H9 (cell line): ENCODE measurements around the gene PROCA1. TPM values are rescaled to one million over a fixed set of nuclear protein-coding genes. Genes with fewer than 3 reads are reported as not detected.
A peak's percentile ranks its signal among the peaks of the same experiment; 100 is the strongest.

Experiments used
- DNase-seq: peaks from one replicate; pipeline ENCODE4 v3.0.0-alpha.2; 2017
- H2AFZ ChIP-seq: one replicate; pipeline ENCODE4 v1.6.1; 2013; ENCODE audit warnings: mild to moderate bottlenecking, low read length, control low read depth, moderate library complexity
- H2AK5ac ChIP-seq: 2 replicates; pipeline ENCODE4 v1.6.1; 2013; ENCODE audit warnings: low read length, control low read depth, mixed read lengths; ENCODE audit not compliant: insufficient read length
- H2BK120ac ChIP-seq: one replicate; pipeline ENCODE4 v1.6.1; 2013; ENCODE audit warnings: low read depth, mild to moderate bottlenecking, low read length, control low read depth, inconsistent platforms; ENCODE audit not compliant: poor library complexity, severe bottlenecking
- H2BK12ac ChIP-seq: 2 replicates; pipeline ENCODE4 v1.6.1; 2013; ENCODE audit warnings: low read length, control low read depth, mixed read lengths, low read depth; ENCODE audit not compliant: insufficient read length
- H2BK15ac ChIP-seq: 2 replicates; pipeline ENCODE4 v1.6.1; 2013; ENCODE audit warnings: low read depth, low read length, control low read depth
- H2BK20ac ChIP-seq: one replicate; pipeline ENCODE4 v1.6.1; 2013; ENCODE audit warnings: low read depth, mild to moderate bottlenecking, low read length, control low read depth, inconsistent platforms; ENCODE audit not compliant: poor library complexity, severe bottlenecking
- H2BK5ac ChIP-seq: 2 replicates; pipeline ENCODE4 v1.6.1; 2013; ENCODE audit warnings: low read length, control low read depth, mixed read lengths; ENCODE audit not compliant: insufficient read length
- H3K14ac ChIP-seq: 2 replicates; pipeline ENCODE4 v1.6.1; 2013; ENCODE audit warnings: low read length, control low read depth; ENCODE audit not compliant: insufficient read depth
- H3K18ac ChIP-seq: 2 replicates; pipeline ENCODE4 v1.6.1; 2013; ENCODE audit warnings: low read depth, mild to moderate bottlenecking, mixed read lengths, low read length, control low read depth; ENCODE audit not compliant: insufficient read length
- H3K23ac ChIP-seq: 2 replicates; pipeline ENCODE4 v1.6.1; 2013; ENCODE audit warnings: low read length, control low read depth, mixed read lengths, low read depth; ENCODE audit not compliant: insufficient read length
- H3K23me2 ChIP-seq: 2 replicates; pipeline ENCODE4 v1.6.1; 2013; ENCODE audit warnings: low read depth, mild to moderate bottlenecking, mixed read lengths, low read length, control low read depth; ENCODE audit not compliant: insufficient read length, poor library complexity, severe bottlenecking
- H3K27ac ChIP-seq: 2 replicates; pipeline ENCODE4 v1.5.1; 2013; ENCODE audit warnings: low read length, control low read depth, mixed read lengths, low read depth; ENCODE audit not compliant: insufficient read length
- H3K27me3 ChIP-seq: 2 replicates; pipeline ENCODE4 v1.6.1; 2013; ENCODE audit warnings: low read length, control low read depth, inconsistent platforms; ENCODE audit not compliant: insufficient read depth
- H3K4ac ChIP-seq: 2 replicates; pipeline ENCODE4 v1.6.1; 2013; ENCODE audit warnings: low read depth, mild to moderate bottlenecking, control low read depth, inconsistent platforms, low read length, moderate library complexity
- H3K4me1 ChIP-seq: 2 replicates; pipeline ENCODE4 v1.6.1; 2013; ENCODE audit warnings: low read length, control low read depth, inconsistent platforms; ENCODE audit not compliant: insufficient read depth
- H3K4me2 ChIP-seq: 2 replicates; pipeline ENCODE4 v1.6.1; 2013; ENCODE audit warnings: low read length, control low read depth, mixed read lengths; ENCODE audit not compliant: insufficient read length, insufficient read depth
- H3K56ac ChIP-seq: 2 replicates; pipeline ENCODE4 v1.6.1; 2013; ENCODE audit warnings: low read depth, mild to moderate bottlenecking, mixed read lengths, low read length, control low read depth; ENCODE audit not compliant: insufficient read length
- H3K79me1 ChIP-seq: 2 replicates; pipeline ENCODE4 v1.6.1; 2013; ENCODE audit warnings: low read depth, mild to moderate bottlenecking, moderate library complexity, low read length, control low read depth, inconsistent platforms; ENCODE audit not compliant: insufficient read depth, poor library complexity, severe bottlenecking
- H3K79me2 ChIP-seq: 2 replicates; pipeline ENCODE4 v1.6.1; 2013; ENCODE audit warnings: low read length, control low read depth, inconsistent platforms; ENCODE audit not compliant: insufficient read depth
- H3K9ac ChIP-seq: 2 replicates; pipeline ENCODE4 v1.6.1; 2013; ENCODE audit warnings: low read length, control low read depth, mixed read lengths; ENCODE audit not compliant: insufficient read length; ENCODE audit errors: extremely low read depth
- H3K9me3 ChIP-seq: one replicate; pipeline ENCODE4 v1.6.1; 2013; ENCODE audit warnings: low read depth, low read length, inconsistent platforms; ENCODE audit not compliant: control insufficient read depth
- H3T11ph ChIP-seq: one replicate; pipeline ENCODE4 v1.6.1; 2013; ENCODE audit warnings: mild to moderate bottlenecking, low read length, control low read depth, inconsistent platforms
- H4K20me1 ChIP-seq: one replicate; pipeline ENCODE4 v1.6.1; 2013; ENCODE audit not compliant: control insufficient read depth, insufficient read length, insufficient read depth
- H4K5ac ChIP-seq: 2 replicates; pipeline ENCODE4 v1.6.1; 2013; ENCODE audit warnings: low read depth, mild to moderate bottlenecking, mixed read lengths, low read length, control low read depth; ENCODE audit not compliant: insufficient read length
- H4K8ac ChIP-seq: replicated peaks from 2 replicates; pipeline ENCODE4 v1.6.1; 2013; ENCODE audit warnings: low read length, control low read depth, mixed read lengths, low read depth; ENCODE audit not compliant: insufficient read length
- H4K91ac ChIP-seq: 2 replicates; pipeline ENCODE4 v1.6.1; 2013; ENCODE audit warnings: low read depth, mild to moderate bottlenecking, moderate library complexity, mixed read lengths, low read length, control low read depth; ENCODE audit not compliant: insufficient read length
- H3K27ac Mint-ChIP-seq, 3 experiments: 2 replicates in 2 of 3; 3 replicates in 1 of 3; pipeline ENCODE4 v1.8.0; 2020 to 2021; ENCODE audit warnings: mixed read lengths in 3 of 3, mild to moderate bottlenecking in 1 of 3, moderate library complexity in 1 of 3
- H3K27me3 Mint-ChIP-seq: 2 replicates; pipeline ENCODE4 v1.8.0; 2021; ENCODE audit warnings: low read depth, mild to moderate bottlenecking, moderate library complexity, mixed read lengths
- H3K36me3 Mint-ChIP-seq, 3 experiments: 2 replicates in 2 of 3; 3 replicates in 1 of 3; pipeline ENCODE4 v1.8.0; 2020 to 2021; ENCODE audit warnings: low read depth in 3 of 3, mixed read lengths in 3 of 3; ENCODE audit not compliant: insufficient read depth in 1 of 3
- H3K4me1 Mint-ChIP-seq, 2 experiments: 2 replicates each; pipeline ENCODE4 v1.8.0; 2020; ENCODE audit warnings: mixed read lengths in 2 of 2
- H3K4me3 Mint-ChIP-seq, 2 experiments: 2 replicates in 1 of 2; 3 replicates in 1 of 2; pipeline ENCODE4 v1.8.0; 2020 to 2021; ENCODE audit warnings: mild to moderate bottlenecking in 2 of 2, mixed read lengths in 2 of 2, moderate library complexity in 1 of 2
- H3K9me3 Mint-ChIP-seq, 2 experiments: 2 replicates in 1 of 2; 3 replicates in 1 of 2; pipeline ENCODE4 v1.8.0; 2020; ENCODE audit warnings: mild to moderate bottlenecking in 2 of 2, mixed read lengths in 2 of 2, moderate library complexity in 1 of 2
- WGBS: extraction: QIAGEN DNeasy Blood & Tissue Kit; methylation state at CpG from one replicate; pipeline ENCODE4 v1.1.7; 2013; ENCODE audit warnings: missing lambda C conversion rate, low lambda C conversion rate, mixed read lengths; ENCODE audit not compliant: insufficient read length; ENCODE audit errors: extremely low coverage; 5-methylcytosine and 5-hydroxymethylcytosine counted together
- total RNA-seq: library from RNA; stranded (reverse); gene quantifications from 2 replicates; pipeline ENCODE4 v1.2.1, GENCODE V29; 2021
- TF ChIP-seq, protein P1 (sequence below): fragments of 200-600 bp; sonication (generic); conservative IDR thresholded peaks from 3 replicates; pipeline ENCODE4 v1.8.0; 2021; ENCODE audit warnings: antibody characterized with exemption, mild to moderate bottlenecking

PROCA1 gene
- total RNA-seq, 1 experiment from 2014 or later, result 15.0 TPM

DNA sequence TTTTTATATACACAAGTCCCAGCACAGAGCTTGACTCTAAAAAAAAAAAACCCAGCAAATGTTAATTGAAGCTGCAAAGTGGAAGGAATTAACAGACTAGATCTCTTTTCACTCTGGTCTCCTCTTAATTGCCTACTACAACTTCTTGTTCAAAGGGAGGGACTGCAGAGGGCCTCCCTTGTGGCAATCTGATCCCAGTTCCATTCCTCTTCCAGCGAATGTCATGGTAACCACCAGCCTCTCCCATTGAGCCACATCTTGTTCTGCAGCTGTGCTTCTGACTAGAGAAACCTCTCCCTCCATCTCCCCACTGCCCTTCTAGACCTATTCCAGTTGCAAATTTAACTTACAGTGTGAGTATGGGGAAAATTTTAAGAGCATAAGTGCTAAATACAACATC is 43.8 kb downstream of the PROCA1 start:
- H3K27me3 Mint-ChIP-seq, result no peaks in the 10 kb centered on the region
- no CpG with 5 or more reads among the region's 1 CpG for WGBS
- no peak overlapping the region for H2BK12ac ChIP-seq
- no peak overlapping the region for H3K4me2 ChIP-seq
- H2BK5ac ChIP-seq, result no peak overlapping the region
- peaks cover 16% of the 10 kb centered on the region; the same call in 1 of the 2 replicates for H3K79me2 ChIP-seq
- H3K27me3 ChIP-seq, result no peaks in the 10 kb centered on the region
- H3K9me3 ChIP-seq, result no peaks in the 10 kb centered on the region
- peaks cover 7 to 59% (median 57%) of the 10 kb centered on the region in 3 experiments; a peak in 6 of 7 replicates for H3K36me3 Mint-ChIP-seq
- H3K4ac ChIP-seq, result no peak overlapping the region
- H2BK120ac ChIP-seq, result no peak overlapping the region
- no peak overlapping the region for H3K18ac ChIP-seq
- H3K23me2 ChIP-seq, result no peaks in the 10 kb centered on the region
- H4K8ac ChIP-seq, result no peak overlapping the region
- H4K91ac ChIP-seq, result no peak overlapping the region
- H3K79me1 ChIP-seq, result peaks cover 9% of the 10 kb centered on the region
- H2AFZ ChIP-seq, result no peak overlapping the region
- no peaks in the 10 kb centered on the region for H3K4me1 ChIP-seq
- H3K23ac ChIP-seq, result no peak overlapping the region
- H3K9me3 Mint-ChIP-seq, result no peaks in the 10 kb centered on the region
- no peak overlapping the region for H4K5ac ChIP-seq
- H3K14ac ChIP-seq, result no peak overlapping the region
- TF ChIP-seq, protein P1, sequence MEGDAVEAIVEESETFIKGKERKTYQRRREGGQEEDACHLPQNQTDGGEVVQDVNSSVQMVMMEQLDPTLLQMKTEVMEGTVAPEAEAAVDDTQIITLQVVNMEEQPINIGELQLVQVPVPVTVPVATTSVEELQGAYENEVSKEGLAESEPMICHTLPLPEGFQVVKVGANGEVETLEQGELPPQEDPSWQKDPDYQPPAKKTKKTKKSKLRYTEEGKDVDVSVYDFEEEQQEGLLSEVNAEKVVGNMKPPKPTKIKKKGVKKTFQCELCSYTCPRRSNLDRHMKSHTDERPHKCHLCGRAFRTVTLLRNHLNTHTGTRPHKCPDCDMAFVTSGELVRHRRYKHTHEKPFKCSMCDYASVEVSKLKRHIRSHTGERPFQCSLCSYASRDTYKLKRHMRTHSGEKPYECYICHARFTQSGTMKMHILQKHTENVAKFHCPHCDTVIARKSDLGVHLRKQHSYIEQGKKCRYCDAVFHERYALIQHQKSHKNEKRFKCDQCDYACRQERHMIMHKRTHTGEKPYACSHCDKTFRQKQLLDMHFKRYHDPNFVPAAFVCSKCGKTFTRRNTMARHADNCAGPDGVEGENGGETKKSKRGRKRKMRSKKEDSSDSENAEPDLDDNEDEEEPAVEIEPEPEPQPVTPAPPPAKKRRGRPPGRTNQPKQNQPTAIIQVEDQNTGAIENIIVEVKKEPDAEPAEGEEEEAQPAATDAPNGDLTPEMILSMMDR, result no peak
- no peak overlapping the region for H3K4me3 Mint-ChIP-seq
- H3T11ph ChIP-seq, result no peak overlapping the region
- H2BK15ac ChIP-seq, result no peak overlapping the region
- H3K27ac Mint-ChIP-seq, result 0 out of 7 replicates have a peak overlapping the region, but pooled peaks of 1 of the 3 experiments have one; percentile 18
- no peak overlapping the region for H3K27ac ChIP-seq
- H3K9ac ChIP-seq, result no peak overlapping the region
- peaks cover 7 to 11% of the 10 kb centered on the region in 2 experiments for H3K4me1 Mint-ChIP-seq
- H4K20me1 ChIP-seq, result no peaks in the 10 kb centered on the region
- no peak overlapping the region for H3K56ac ChIP-seq
- no peak for DNase-seq
- H2BK20ac ChIP-seq, result no peak overlapping the region
- H2AK5ac ChIP-seq, result no peak overlapping the region
